Measurements from ENCODE around the gene SLC29A2.
A peak's percentile ranks its signal among the peaks of the same experiment; 100 is the strongest.
"Not testable (repeated sequence)": the region's sequence is repeated elsewhere in the genome, so short reads cannot be mapped to it uniquely, and the experiment has no call there.

SLC29A2 gene

GRCh38 chr11:66332371-66333219, 39.0 kb downstream of the SLC29A2 start:
- no peak for FAIRE-seq

GRCh38 chr11:66331542-66332370, 39.8 kb downstream of the SLC29A2 start:
- FAIRE-seq, result no peak

GRCh38 chr11:66330931-66331330, 40.6 kb downstream of the SLC29A2 start:
- FAIRE-seq, result no peak

GRCh38 chr11:66329165-66329673, 42.3 kb downstream of the SLC29A2 start:
- no peak for FAIRE-seq

- peak; percentile 79 for FAIRE-seq
Measured at GRCh38 chr11:66328302-66329144, 43.0 kb downstream of the SLC29A2 start.

- FAIRE-seq, result no peak
Measured at GRCh38 chr11:66328031-66328301, 43.6 kb downstream of the SLC29A2 start.

- no peak for FAIRE-seq
Measured at GRCh38 chr11:66327171-66328030, 44.2 kb downstream of the SLC29A2 start.

- FAIRE-seq, result no peak
Measured at GRCh38 chr11:66326261-66327111, 45.1 kb downstream of the SLC29A2 start.

GRCh38 chr11:66325263-66325671, 46.3 kb downstream of the SLC29A2 start:
- FAIRE-seq, result no peak

- FAIRE-seq, result no peak
Measured at GRCh38 chr11:66324664-66325063, 46.9 kb downstream of the SLC29A2 start.

- FAIRE-seq, result no peak
Measured at GRCh38 chr11:66323684-66324083, 47.9 kb downstream of the SLC29A2 start.

GRCh38 chr11:66322732-66323427, 48.7 kb downstream of the SLC29A2 start:
- FAIRE-seq, result no peak

- FAIRE-seq, result no peak
Measured at GRCh38 chr11:66321606-66322005, 50.0 kb downstream of the SLC29A2 start.

- FAIRE-seq, result not testable (repeated sequence)
Measured at GRCh38 chr11:66320748-66321147, 50.8 kb downstream of the SLC29A2 start.

GRCh38 chr11:66320289-66320688, 51.3 kb downstream of the SLC29A2 start:
- FAIRE-seq, result not testable (repeated sequence)

- FAIRE-seq, result no peak
Measured at GRCh38 chr11:66318600-66318970, 53.0 kb downstream of the SLC29A2 start.

GRCh38 chr11:66317723-66318599, 53.6 kb downstream of the SLC29A2 start:
- FAIRE-seq, result no peak

GRCh38 chr11:66317322-66317722, 54.2 kb downstream of the SLC29A2 start:
- no peak for FAIRE-seq

- FAIRE-seq, result no peak
Measured at GRCh38 chr11:66316849-66317251, 54.7 kb downstream of the SLC29A2 start, which contains the start of gene CD248. TSS of gene CD248 (minus strand) at chr11:66317044. CDS start at chr11:66317027, 17 bp downstream.

Measured in G401.6 (cell line).